Mesodermal cell (in vitro differentiated cells): ENCODE results near the gene ADGRG6.

ENCODE experiments used
- H3K27ac ChIP-seq: 2 replicates; pipeline ENCODE4 v1.7.0; 2013; ENCODE audit warnings: mild to moderate bottlenecking, low read depth, low read length, moderate library complexity; ENCODE audit not compliant: severe bottlenecking
- H3K36me3 ChIP-seq: 2 replicates; pipeline ENCODE4 v1.7.1; 2013; ENCODE audit warnings: mild to moderate bottlenecking, low read length, moderate library complexity; ENCODE audit not compliant: control insufficient read depth, insufficient read depth
- H3K4me1 ChIP-seq: one replicate; pipeline ENCODE4 v1.7.1; 2013; ENCODE audit warnings: mild to moderate bottlenecking, low read length; ENCODE audit not compliant: insufficient read depth, control insufficient read depth, poor library complexity, severe bottlenecking
- H3K4me3 ChIP-seq: 2 replicates; pipeline ENCODE4 v1.7.0; 2013; ENCODE audit warnings: low read length, control low read depth, mild to moderate bottlenecking; ENCODE audit not compliant: insufficient read depth, poor library complexity, severe bottlenecking; ENCODE audit errors: extremely low read depth
- H3K9me3 ChIP-seq: 2 replicates; pipeline ENCODE4 v1.7.1; 2013; ENCODE audit warnings: mild to moderate bottlenecking, low read length, moderate library complexity; ENCODE audit not compliant: control insufficient read depth
- WGBS, 2 experiments: methylation state at CpG; one replicate each; pipeline ENCODE4 v1.1.5; 2013; ENCODE audit warnings: missing lambda C conversion rate in 2 of 2; ENCODE audit not compliant: insufficient coverage in 2 of 2; 5-methylcytosine and 5-hydroxymethylcytosine counted together

The ADGRG6 gene

GRCh38 chr6:142332393-142333098 lies 30.7 kb downstream of the ADGRG6 start:
- no peaks in the 10 kb centered on the region for H3K9me3 ChIP-seq
- no peak overlapping the region for H3K4me3 ChIP-seq
- H3K27ac ChIP-seq, result peak overlapping the region; percentile 17
- H3K36me3 ChIP-seq, result peaks cover 4% of the 10 kb centered on the region
- H3K4me1 ChIP-seq, result peaks cover 59% of the 10 kb centered on the region
- WGBS, 2 experiments, result 92 to 100% methylated on average over 1 to 2 of the region's 7 CpGs

DNA sequence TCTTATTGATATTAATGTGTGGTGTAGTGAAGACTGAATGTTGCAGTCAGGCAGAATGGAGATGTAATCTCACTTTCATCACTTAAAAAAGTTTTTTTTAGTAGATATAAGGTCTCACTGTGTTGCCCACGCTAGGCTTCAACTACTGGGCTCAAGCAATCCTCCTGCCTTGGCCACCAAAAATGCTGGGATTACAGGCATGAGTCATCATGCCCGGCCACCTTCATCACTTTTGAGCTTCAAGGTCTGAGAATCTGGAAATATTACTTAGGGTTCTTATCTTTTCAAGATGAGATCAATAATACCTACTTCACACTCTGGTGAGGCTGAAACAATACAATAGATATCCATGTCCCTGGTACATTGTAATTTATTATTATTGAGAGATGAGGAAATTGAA lies 31.6 kb downstream of the ADGRG6 start:
- H3K4me1 ChIP-seq, result peaks cover 59% of the 10 kb centered on the region
- H3K36me3 ChIP-seq, result peaks cover 4% of the 10 kb centered on the region
- no peaks in the 10 kb centered on the region for H3K9me3 ChIP-seq
- H3K4me3 ChIP-seq, result no peak overlapping the region
- H3K27ac ChIP-seq, result no peak overlapping the region
- WGBS, 2 experiments, result 100% methylated on average over 1 of the region's 2 CpGs

GRCh38 chr6:142334294-142334693 lies 32.5 kb downstream of the ADGRG6 start:
- Histone ChIP-seq H3K27ac (no peak overlapping the region), H3K9me3 (no peaks in the 10 kb centered on the region), H3K4me1 (peaks cover 53% of the 10 kb centered on the region), H3K36me3 (peaks cover 4% of the 10 kb centered on the region), H3K4me3 (no peak overlapping the region)
- WGBS, 2 experiments, result 100% methylated on average over 1 to 2 of the region's 2 CpGs

DNA sequence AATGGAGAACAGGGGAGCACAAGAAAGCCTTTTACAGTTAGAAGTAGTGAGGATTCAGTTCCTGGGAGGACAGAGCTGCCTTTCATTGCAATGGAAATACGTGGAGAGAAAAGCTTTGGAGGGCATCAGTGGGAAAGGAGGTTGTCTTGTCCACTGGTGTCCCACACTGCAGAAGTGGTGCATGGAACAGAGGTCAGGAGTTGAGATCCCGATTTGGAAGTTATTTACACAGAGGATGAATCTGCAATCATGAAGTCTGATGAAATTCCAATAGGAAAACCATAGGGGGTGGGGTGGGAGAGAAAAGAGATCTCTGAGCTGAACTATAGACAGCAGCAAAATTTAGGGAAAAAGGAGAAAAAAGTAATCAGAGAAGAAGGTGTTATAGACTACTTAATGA lies 33.6 kb downstream of the ADGRG6 start:
- H3K36me3 ChIP-seq, result peaks cover 4% of the 10 kb centered on the region
- H3K4me1 ChIP-seq, result peaks cover 42% of the 10 kb centered on the region
- H3K4me3 ChIP-seq, result no peak overlapping the region
- H3K27ac ChIP-seq, result no peak overlapping the region
- WGBS, 2 experiments, result 84 to 88% methylated on average over 2 of the region's 2 CpGs
- no peaks in the 10 kb centered on the region for H3K9me3 ChIP-seq

DNA sequence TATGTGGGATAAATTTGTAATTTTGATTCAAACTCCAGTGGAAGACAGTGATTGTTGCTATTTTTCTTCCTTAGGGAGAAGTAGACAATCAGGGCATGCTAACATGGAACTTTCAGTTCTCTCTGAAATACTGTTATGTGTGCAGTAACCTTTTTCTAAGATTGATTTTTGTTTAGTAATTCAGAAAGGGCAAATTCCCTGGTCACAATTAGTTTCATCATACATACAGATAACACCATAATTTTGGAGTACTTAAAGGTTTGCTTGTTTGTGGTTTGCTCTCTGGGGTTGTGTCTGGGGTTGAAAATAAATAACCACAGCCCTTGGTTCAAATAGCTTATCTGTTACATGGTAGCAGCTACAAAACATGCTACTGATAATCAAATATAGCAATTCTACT lies 34.4 kb downstream of the ADGRG6 start:
- Histone ChIP-seq H3K4me1 (peaks cover 39% of the 10 kb centered on the region), H3K9me3 (no peaks in the 10 kb centered on the region), H3K4me3 (no peak overlapping the region), H3K27ac (no peak overlapping the region), H3K36me3 (peaks cover 4% of the 10 kb centered on the region)

DNA sequence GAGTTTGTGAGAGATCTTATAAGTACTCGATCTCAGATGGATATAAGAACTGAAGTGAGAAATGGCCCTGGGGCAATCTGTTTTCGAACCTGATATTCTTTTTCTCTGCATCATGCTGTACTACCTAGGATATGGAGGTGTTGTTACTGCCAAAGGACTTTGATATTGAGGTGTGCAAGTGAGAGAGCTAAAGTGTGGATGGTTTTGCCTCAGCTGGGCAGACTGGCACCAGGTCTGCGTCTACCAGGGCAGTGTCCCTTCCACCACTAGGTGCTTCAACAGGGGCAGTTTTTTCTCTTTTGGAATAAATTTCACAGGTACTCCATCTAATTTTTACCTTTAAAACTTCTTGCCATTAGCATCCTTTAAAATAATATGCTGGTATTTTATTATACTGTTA lies 35.0 kb downstream of the ADGRG6 start:
- no peaks in the 10 kb centered on the region for H3K9me3 ChIP-seq
- no peak overlapping the region for H3K27ac ChIP-seq
- H3K36me3 ChIP-seq, result peaks cover 4% of the 10 kb centered on the region
- no peak overlapping the region for H3K4me3 ChIP-seq
- 94 to 100% methylated on average over 2 of the region's 3 CpGs for WGBS, 2 experiments
- H3K4me1 ChIP-seq, result peaks cover 33% of the 10 kb centered on the region

GRCh38 chr6:142339113-142339512 lies 37.3 kb downstream of the ADGRG6 start:
- Histone ChIP-seq H3K9me3 (no peaks in the 10 kb centered on the region), H3K4me3 (no peak overlapping the region), H3K36me3 (no peaks in the 10 kb centered on the region), H3K27ac (no peak overlapping the region), H3K4me1 (peaks cover 16% of the 10 kb centered on the region)
- no CpG with 5 or more reads among the region's 2 CpGs for WGBS, 2 experiments

DNA sequence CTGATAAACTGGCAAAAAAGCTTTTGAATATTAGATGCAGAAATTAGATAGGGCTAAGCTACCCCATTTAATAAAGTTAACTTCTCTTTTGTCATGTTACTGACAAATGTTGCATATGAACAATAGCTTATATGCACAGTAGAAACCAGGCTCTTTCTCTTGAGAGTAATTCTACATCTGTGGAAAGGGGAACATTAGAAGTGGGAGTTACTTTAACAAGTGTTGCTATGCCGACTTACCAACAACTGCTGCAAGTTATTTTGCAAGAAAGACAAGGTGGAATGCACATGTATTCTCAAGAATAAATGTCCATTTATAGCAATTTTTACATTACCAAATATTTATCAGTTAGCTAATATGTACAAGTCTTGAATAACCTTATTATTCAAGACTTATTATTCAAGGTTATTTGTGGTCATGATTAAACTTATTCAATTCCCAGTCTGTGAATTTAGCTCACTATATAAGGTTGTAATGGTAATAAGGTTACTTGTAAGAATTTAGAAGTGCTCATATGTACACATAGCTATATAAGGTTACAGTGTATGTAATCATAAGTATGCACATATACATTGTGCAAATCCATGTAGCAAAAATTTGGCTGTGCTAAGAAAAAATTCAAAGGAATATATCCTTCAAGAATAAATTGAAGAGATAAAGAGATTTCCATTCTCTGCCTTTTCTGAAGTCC lies 38.3 kb downstream of the ADGRG6 start:
- Histone ChIP-seq H3K4me3 (no peak overlapping the region), H3K9me3 (no peaks in the 10 kb centered on the region), H3K4me1 (peaks cover 16% of the 10 kb centered on the region), H3K36me3 (no peaks in the 10 kb centered on the region), H3K27ac (no peak overlapping the region)
- no CpG with 5 or more reads among the region's 1 CpG for WGBS, 2 experiments

GRCh38 chr6:142341855-142342330 lies 40.1 kb downstream of the ADGRG6 start:
- no peak overlapping the region for H3K4me3 ChIP-seq
- peaks cover 4% of the 10 kb centered on the region for H3K4me1 ChIP-seq
- no peaks in the 10 kb centered on the region for H3K9me3 ChIP-seq
- H3K36me3 ChIP-seq, result no peaks in the 10 kb centered on the region
- WGBS, 2 experiments, result 96 to 100% methylated on average over 2 of the region's 2 CpGs
- H3K27ac ChIP-seq, result no peak overlapping the region

DNA sequence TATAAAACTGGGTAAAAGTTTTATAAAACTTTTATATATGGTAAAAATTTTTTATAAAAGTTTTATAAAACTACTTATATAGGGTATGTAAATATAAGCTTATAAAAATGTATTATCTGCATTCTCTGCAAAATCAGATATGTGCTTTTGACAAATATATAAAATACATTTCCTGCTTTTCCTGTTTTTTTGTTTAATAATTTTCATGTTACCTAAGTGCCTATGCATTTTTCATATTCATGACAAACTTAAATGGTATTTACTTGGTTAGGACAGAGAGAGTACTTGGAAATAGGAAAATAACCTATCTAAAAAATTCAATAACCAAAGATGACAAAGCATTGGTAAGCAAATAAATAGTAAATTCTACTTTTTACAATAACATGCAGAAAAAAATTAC lies 41.2 kb downstream of the ADGRG6 start:
- H3K4me1 ChIP-seq, result peaks cover 4% of the 10 kb centered on the region
- H3K4me3 ChIP-seq, result no peak overlapping the region
- no peak overlapping the region for H3K27ac ChIP-seq
- no peaks in the 10 kb centered on the region for H3K36me3 ChIP-seq
- H3K9me3 ChIP-seq, result no peaks in the 10 kb centered on the region

DNA sequence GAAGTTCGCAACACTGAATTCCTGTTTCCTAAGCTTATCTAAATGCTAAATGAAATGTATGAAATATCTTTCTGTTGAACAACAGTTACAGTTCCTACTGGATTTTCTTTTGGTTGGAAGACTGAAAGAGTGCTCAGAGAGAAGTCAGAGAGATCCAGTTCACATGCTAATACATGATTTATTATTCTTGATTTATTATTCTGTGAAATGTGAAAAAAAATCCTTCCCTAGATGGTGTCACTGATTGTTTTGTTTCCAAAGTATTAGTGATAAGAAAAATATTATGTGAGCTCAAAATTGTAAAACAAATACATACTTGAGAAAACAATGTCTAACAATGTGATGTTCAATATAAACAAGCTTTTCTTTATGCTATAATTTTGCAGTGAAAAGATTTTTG lies 42.1 kb downstream of the ADGRG6 start:
- no peak overlapping the region for H3K4me3 ChIP-seq
- no CpG with 5 or more reads among the region's 1 CpG for WGBS, 2 experiments

More for the DNA sequence above, 42.1 kb downstream of the ADGRG6 start:
- no peak overlapping the region for H3K27ac ChIP-seq
- H3K9me3 ChIP-seq, result no peaks in the 10 kb centered on the region
- H3K36me3 ChIP-seq, result no peaks in the 10 kb centered on the region
- peaks cover 4% of the 10 kb centered on the region for H3K4me1 ChIP-seq
